HG02885 (cell line): ENCODE measurements around the gene FRMD4B.
"Not testable (repeated sequence)": the region's sequence is repeated elsewhere in the genome, so short reads cannot be mapped to it uniquely, and the experiment has no call there.

ENCODE experiments used
- ATAC-seq: cut with Tn5 transposase; IDR thresholded peaks from one replicate; pipeline ENCODE4 v1.9.1; 2021; ENCODE audit warnings: mild to moderate bottlenecking; ENCODE audit not compliant: unreplicated experiment, poor library complexity

FRMD4B gene

DNA sequence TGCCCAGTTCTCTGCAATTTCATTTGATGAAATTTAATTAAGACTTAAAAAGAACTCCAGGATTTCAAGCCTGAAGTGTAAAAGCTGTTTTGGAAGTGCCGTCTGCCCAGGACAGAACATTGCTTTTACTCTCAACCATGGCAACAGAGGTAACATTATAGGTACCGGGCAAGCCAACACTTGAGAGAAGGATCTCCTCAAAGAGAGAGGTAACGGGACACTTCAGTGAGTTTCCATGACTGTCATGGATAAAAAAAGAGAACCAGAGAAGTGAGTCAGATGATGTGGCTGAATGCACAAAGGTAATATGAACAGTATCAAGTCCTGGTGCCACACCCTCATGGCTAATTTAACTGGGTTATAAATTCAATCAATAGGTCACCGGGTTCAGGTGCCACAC is 133.3 kb downstream of the FRMD4B start:
- ATAC-seq = no peak

DNA sequence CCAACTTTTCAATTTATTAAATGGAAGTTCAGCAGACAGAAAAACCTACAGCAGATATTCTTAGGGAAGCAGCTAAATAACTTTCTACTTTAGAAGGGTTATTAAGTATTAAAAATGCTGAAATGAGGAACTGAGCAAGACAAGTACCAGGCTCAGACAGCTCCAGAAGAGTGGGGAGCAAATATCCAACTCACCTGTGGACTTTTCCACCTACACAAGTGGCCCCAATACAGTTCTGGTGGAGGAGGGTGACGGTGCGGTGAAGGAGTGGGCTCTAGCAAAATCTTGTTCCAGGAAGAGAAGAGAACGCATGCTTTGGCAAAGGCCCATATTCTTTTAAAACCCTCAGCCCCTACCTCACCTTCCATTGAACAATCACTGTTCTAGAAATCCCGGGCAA is 133.7 kb downstream of the FRMD4B start:
- no peak for ATAC-seq

DNA sequence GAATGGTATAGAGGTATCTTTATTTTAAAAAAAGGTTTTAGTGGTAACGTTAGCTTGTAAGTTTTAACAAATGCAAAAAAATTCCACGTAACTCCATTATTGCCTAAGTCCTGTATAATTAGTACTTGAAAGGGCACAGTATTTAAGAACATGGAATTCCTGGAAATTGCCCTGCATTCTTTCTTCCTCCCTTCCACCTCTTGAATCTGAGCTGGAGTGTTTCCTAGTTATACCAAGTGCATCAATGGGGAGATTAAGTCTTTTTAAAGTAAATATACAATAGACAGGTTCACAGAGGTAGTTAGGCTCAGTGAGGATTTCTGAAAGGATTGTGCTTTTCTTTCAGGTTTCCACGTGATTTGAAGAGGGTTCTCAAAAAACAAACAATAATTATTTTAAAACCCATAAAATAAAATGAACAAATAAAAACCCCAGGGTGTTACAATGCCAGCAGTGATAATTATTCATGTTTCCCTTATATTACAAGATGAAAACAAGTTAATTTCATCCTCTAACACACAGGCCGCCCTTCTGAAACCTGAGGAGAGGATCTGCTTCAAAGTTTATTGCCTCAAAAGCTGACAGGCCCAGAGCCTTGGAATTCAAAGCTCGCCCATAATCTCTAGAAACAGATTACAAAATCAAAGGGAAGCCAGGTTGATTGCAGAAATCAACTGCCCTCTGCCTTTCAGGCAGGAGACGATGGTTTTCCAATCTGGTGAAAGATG is 134.6 kb downstream of the FRMD4B start:
- ATAC-seq = no peak

DNA sequence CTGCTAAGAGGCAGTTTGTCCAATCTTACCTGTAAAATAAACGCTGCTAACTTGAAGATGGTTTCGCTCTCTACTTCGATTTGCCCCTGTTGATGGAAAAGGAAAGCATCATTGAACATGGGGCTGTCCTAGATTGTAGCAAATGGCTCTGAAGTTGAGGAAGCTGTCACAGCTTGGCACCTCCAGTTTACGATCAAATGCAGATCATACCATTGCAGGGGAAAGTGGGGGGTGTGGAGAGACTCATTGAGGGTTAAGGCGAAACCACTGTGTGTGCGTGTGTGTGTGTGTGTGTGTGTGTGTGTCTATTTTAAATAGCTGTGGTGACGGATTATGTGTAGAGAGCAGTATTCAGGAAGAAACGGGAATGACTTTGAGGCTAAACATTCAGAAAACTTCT is 135.9 kb downstream of the FRMD4B start:
- no peak for ATAC-seq

DNA sequence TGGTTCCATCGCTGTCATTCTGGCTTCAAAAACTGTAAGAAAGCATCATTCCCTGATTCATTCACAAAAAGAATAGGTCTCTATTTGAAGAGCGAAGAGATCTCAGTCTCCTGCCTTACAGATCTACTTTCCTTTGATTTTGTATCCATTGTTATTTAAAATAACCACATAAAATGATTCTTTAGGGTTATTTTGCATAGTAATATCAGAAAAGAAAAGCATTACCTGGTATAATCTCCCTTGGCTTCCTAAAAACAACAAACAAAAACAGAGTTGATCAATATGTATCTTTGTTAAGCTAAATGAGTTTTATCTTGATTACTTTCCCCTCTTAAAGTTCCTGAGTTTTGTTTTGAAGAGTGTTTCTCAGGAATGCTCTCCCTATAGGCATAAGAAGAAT is 136.9 kb downstream of the FRMD4B start:
- no peak for ATAC-seq

DNA sequence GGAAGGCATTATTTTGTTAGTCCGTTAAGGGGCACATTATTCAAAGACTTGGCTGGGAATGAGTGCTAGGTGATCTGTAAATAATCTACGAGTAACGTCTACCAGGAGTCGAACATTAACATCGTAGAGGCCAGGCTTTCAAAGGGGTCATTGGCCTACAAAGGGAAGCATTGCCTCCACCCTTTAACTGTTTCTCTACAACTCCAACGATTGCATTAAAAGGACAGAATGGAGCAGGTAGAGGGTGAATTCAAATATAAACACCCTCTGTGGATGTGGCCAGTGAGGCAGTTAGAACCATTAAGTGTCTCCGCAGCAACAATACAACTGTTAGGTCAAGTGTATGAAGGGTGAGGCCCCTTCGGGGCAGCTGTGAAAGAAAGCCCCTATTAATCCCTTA is 137.5 kb downstream of the FRMD4B start:
- no peak for ATAC-seq

DNA sequence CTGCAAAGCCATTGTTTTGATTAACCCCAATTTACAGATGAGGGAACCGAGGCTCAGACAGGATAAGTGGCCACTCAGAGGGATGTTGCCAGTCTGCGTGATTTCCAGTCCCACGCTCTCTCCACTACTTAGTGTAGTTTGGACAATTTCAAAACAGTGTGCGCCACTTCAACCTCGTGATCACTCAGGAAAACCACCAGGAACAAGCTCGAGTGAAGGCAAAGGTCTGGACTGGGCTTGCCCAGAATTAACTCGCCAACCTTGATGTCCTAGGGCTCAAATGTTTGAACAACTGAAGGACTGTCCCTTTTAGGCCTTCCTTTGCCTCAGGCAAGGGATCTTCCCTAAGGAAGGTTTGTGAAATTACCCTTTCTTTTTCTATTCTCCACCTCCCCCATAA is 139.3 kb downstream of the FRMD4B start:
- ATAC-seq = no peak

DNA sequence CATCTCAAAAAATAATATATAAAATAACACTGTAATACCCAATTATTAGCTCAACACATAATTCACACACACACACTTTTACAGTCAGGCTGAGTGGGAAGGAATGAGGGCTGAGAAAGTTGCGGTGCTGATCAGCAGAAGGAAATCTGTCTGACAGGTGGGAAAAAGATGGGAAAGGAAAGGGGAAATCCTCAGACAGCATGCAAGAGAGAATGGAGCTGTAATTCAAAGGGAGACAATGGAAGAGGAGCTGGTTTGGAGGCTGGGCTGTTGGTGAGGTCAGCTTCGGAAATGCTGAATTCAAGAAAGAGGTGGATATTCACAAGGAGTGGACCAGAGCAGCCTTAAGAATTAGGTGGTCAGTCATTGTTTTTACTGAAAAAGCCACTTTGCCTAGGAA is 141.8 kb downstream of the FRMD4B start:
- ATAC-seq = no peak

DNA sequence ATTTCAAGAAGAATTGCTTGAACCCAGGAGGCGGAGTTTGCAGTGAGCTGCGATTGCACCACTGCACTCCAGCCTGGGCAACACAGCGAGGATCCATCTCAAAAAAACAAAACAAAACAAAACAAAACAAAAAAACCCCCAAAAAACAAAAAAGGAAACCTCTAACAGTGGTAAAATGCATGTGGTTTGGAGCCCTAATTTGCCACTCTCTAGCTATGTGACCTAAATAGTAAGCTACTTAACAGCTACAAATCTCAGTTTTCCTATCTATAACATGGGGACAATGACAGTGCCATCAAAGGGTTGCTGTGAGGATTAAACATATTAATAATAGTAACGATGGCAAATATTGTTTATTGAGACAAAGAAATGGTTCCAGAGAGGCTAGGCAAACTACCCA is 144.1 kb downstream of the FRMD4B start:
- no peak for ATAC-seq

DNA sequence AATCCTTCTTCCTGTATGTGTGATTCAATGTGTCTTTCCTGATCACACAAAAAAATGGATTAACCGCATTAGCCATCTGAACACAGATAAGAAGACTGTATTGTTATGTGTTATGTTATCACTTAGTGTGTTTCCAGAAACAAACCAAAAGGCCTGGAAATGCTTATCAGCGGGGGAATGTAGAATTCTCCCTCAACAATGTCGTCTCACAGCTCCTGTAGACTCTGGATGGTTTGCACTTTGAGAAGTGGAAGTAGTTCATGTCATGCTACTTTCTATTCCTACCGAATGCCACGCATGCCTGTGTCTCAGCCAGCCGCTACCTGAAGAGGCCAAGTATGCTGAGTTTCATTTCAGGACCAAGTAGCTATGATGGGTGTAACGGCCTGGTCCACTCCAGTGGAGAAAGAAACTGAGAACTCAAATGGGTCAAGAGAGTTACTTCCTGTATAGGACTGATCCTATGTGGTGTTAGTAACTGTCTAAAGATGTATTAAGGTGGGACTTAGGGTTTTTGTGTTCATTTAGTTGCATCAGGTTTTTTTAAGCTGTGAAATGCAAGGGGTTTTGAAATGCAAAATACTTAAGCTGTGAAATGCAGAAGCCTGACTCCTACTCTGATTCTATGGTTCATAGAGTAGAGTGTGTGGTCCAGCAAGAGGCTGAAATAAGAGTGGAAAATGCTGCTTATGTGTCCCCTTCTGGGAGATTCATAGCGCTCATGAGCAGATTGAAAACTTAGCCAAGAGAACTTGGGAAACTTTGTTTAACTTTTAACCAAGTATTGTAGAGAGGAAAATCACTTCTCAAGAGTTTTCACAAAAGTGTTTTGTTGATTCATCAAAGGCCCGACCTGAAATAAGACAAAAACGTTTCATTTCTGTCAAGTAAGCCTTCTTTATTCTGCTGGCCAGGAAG is 145.0 kb downstream of the FRMD4B start:
- no peak for ATAC-seq

DNA sequence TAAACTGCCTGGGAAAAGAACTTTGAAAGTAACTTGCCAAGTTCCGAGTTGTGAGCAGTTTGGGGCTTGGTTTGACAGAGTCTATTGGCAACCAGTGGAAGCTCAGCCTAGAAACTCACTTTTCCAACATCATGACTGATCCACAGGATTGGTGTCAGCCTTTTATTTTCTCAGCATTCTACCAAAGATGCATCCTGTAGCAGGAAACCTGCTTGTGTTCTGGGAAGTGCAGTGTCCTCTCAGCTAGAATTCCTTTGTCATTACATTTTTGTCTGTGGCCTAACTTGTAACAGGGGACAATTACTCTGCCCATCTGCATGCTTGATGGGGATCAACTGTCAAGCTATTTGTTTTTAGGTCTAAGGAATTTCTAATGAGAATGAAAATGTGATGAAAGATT is 146.8 kb downstream of the FRMD4B start:
- ATAC-seq = no peak

DNA sequence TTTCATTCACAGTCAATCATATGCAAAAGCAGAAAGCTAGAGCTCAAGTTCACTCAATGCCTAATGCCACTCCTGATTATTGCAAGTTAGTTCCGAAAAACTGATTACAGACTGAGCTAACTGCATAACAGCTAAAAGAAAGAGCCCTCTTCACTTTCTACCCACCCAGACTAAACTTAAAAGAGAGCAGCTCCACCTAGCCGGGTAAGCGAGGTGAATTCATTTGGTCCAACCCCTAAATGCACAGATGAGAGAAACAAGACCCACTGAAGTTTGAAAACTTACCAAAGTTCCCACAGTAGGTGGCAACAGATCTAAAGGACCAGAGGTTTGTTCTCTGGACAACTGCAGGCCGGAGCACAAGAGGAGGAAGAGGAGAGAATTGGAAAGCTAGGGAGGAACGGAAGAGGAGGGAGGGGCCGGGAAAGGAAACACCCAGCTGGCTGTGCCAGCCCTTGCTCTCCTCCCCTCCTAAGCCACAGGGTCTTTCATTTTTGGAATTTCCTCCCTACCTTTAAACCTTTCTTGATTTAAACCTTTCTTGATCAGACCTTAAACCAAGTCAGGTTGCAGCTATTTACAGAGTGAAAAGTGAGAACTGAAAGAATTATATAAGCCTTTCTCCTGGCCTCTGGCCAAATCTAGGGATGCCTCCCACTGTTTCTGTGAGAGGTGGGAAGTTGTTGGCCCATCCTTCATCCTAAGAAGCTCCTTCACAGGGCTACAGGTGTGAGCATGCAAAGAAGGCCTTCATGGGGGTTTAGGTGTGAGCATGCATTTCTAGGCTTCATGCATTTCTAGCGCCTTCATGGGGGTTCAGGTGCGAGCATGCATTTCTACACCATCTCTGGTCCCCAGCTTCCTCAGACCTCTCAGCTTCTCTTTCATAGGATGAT is 148.8 kb downstream of the FRMD4B start:
- no peak for ATAC-seq

DNA sequence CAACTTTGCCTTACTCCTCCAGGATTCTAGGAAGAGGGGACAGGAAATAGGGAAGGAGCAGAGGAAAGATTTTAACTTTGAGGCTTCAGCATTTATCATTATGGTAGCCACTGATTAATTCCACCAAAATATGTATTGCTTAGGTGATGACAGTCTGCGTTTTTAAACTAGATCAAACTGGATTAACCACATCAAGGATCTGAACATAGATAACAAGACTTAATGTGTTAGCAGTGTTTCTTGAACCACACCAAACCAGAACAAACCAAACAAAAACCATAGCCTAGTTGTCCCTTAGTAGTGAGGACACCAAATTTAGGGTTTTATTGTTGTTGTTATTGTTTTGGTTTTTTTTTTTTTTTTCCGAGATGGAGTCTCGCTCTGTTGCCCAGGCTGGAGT is 150.0 kb downstream of the FRMD4B start:
- ATAC-seq = no peak

DNA sequence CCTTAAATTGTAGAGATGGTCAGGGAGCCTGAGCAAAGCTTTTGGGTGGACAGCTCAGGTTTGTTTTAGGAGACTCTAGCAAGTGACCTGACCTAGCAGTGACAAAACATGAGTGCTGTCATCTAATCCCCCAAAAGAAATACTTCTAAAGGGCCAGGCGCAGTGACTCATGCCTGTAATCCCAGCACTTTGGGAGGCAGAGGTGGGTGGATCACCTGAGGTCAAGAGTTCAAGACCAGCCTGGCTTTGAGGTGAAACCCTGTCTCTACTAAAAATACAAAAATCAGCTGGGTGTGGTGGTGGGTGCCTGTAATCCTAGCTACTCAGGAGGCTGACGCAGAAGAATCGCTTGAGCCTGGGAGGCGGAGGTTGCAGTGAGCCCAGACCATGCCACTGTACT is 150.7 kb downstream of the FRMD4B start:
- not testable (repeated sequence) for ATAC-seq

DNA sequence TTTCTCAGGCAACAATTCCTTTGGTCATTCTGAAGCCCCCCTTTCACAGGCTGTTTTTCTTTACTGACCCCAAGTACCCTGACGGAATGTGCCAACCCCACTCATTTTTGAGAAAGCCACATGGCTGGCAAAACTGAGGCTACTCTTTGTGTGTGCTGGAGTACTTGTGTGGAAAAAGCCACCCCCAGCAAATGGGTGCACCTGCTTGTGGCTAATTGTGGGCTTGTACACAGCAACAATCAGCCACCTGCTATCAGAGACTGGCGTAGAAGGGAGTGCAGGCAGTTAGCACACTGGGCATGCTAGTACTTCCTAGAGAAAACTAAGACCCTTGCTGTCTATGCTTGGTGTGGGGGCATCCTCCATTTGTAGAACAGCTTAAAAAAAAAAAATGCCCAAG is 153.4 kb downstream of the FRMD4B start:
- no peak for ATAC-seq

DNA sequence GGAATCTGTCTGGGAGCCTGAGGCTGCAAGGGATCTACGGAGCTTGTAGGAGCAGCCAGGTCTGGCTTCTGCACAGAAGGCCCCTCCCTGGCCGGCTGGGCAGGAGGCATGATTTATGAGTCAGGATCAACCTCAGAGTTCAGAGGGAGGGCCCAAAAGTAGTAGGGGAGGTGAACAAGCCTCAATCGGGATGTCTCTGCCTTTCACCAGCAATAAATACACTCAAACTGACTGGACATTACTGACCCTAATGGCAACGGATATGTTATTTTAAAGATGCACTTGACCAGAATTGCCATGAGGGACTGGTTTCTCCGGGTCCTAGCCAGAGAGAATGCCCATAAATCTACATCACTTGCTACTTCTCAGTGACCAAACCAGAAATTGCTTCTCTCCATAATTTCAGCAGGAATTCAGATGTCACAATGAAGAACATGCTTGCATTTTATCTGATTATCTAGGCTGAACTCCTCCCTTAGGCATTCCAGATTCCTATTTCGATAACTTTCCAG is 153.9 kb downstream of the FRMD4B start:
- no peak for ATAC-seq

DNA sequence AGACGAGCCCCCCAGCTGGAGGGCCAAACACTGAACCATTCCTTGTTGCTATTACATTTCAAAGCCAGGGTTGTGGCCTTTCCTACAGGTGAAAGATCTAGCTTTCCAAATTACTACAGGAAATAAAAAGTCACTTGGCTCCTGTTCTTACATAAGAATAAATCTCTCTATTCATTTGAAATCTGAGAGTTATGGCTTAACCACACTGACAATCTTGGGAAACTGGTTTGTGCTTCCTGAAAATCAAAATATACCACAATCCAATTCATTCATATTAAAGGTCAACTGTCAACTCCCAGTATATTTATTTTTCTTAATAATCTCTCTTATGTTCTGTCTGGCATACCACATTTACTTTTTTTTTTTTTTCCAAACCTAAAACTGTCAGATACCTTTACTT is 159.8 kb downstream of the FRMD4B start:
- ATAC-seq = no peak

DNA sequence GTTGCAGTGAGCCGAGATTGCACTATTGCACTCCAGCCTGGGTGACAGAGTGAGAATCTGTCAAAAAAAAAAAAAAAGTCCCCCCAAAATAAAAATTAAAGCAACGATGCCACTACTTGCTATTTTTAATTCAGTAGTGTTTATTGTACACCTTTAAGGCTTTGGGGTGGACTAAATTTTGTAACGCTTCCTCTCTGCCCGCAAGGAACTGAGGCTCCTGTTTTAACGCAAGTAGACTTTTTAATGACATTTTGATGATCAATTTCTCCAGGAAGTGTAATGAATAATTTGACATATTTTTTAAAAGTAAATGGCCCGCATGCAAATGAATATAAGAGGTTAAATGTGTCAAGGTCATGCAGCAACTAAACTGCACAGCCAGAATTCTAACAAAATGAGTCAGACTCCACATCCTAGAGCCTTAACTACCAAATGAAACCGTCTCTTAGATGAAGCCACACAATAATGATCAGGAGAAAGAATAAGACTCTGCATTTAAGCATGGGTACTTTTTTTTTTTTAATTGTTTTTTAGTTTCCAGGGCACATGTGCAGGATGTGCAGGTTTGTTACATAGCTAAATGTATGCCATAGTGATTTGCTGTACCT is 166.7 kb downstream of the FRMD4B start:
- ATAC-seq = no peak

DNA sequence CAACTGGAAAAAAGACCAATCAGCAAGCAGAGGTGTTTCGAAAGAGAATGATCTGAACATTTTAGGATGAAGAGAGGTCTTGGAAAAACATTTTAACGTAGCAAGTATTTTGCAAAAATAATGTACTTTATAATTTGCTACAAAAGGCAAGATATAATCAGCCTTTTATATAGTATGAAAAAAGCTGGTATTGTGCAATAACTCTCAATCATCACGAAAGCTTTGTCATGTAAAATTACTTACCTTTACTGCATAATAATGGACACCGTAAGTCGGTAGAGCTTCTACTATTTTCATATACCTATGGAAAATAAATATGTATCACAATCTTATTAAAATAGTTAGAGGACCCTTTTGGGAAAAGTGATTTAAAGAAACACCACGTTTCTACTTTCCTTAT is 167.8 kb downstream of the FRMD4B start:
- ATAC-seq = no peak

DNA sequence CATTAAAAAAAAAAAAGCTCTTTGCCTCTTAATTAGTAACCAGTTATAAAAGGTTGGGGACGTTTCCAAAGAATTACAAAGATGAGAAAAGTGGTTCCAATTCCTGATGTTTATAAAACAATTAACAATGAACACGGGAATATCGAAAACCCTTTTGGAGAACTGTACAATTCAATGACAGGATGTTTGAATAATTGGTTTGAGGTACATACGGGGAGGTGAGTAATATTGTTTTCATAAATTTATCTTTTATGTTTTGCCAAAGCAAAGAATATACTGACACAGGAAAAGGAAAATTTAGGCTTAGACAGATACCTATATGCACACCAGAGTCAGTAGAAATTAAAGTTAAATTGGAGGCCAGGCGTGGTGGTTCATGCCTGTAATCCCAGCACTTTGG is 168.9 kb downstream of the FRMD4B start:
- no peak for ATAC-seq
